PC-3 (cell line): Measurements from ENCODE around the gene DCTN2.

Experiments used
- EZH2 ChIP-seq: fragments of 300-600 bp; sonication (generic); IDR thresholded peaks from one replicate; pipeline ENCODE4 v1.6.1; 2017; ENCODE audit warnings: antibody characterized with exemption, mild to moderate bottlenecking, low read length; ENCODE audit not compliant: unreplicated experiment
- EZH2phosphoT487 ChIP-seq: fragments of 300-600 bp; sonication (generic); IDR thresholded peaks from 2 replicates; pipeline ENCODE4 v1.6.1; 2018; ENCODE audit warnings: mild to moderate bottlenecking, antibody characterized with exemption, low read length, borderline replicate concordance
- TF ChIP-seq, protein P1 (sequence below): fragments of 300-600 bp; sonication (generic); conservative IDR thresholded peaks from 2 replicates; pipeline ENCODE4 v1.5.1; 2017; ENCODE audit warnings: antibody characterized with exemption, low read depth, mild to moderate bottlenecking, low read length

DNA sequence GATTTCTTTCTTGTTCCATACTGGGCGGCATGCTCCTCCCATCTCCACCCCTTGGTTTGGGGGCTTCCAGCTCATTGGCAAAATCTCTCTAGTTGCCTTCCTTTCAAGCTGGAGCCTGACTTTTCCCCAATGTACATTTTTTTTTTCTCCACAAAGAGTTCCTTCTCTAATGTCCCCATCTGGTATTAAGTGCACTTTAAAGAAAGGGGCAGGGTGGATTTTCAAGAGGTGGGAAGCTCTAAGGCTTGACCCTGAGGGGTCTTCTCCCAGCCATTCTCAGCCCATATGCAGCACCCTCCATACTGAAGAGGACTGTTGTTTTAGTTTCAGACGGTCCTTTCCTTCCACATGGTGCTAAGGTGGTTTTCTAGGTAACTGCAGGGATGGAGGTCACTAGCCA, 38.2 kb upstream of the DCTN2 start:
- TF ChIP-seq, protein P1, sequence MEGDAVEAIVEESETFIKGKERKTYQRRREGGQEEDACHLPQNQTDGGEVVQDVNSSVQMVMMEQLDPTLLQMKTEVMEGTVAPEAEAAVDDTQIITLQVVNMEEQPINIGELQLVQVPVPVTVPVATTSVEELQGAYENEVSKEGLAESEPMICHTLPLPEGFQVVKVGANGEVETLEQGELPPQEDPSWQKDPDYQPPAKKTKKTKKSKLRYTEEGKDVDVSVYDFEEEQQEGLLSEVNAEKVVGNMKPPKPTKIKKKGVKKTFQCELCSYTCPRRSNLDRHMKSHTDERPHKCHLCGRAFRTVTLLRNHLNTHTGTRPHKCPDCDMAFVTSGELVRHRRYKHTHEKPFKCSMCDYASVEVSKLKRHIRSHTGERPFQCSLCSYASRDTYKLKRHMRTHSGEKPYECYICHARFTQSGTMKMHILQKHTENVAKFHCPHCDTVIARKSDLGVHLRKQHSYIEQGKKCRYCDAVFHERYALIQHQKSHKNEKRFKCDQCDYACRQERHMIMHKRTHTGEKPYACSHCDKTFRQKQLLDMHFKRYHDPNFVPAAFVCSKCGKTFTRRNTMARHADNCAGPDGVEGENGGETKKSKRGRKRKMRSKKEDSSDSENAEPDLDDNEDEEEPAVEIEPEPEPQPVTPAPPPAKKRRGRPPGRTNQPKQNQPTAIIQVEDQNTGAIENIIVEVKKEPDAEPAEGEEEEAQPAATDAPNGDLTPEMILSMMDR = no peak
- TF ChIP-seq EZH2 (no peak), EZH2phosphoT487 (no peak)
